Measurements from ENCODE around the gene CATSPER1. TPM values are rescaled to one million over a fixed set of nuclear protein-coding genes. Genes with fewer than 3 reads are reported as not detected.

CATSPER1 gene
- polyA plus RNA-seq, 1 of the 3 experiments (the other 2 are of a cell fraction) = 2.2 TPM

- no peaks in the 10 kb centered on the region for H3K9me2 ChIP-seq
- no peaks in the 10 kb centered on the region for H3K4me1 ChIP-seq (ENCODE audit: control insufficient read depth in 1 of 2, insufficient read depth in 2 of 2, low read depth in 1 of 2, low read length in 1 of 2)
- H3K79me2 ChIP-seq (ENCODE audit: insufficient read depth) = no peaks in the 10 kb centered on the region
- no peaks in the 10 kb centered on the region for H4K20me1 ChIP-seq (ENCODE audit: insufficient read depth)
- ChIA-PET POLR2A (no interaction called here), CTCF (interaction anchor here (1.2 to 20.1 kb wide), 5 partner anchors 10 to 233 kb away, joined by 3 to 261 read pairs (median 4); partner anchors contain the start of genes CCDC85B, CTSW and FIBP)
- peaks cover 10% of the 10 kb centered on the region for H3F3A ChIP-seq (replicated peaks; ENCODE audit: insufficient read depth)
- 97% methylated on average over 25 of the region's 29 CpGs for WGBS (ENCODE audit: low lambda C conversion rate)
- no peak overlapping the region for H3K9ac ChIP-seq
- no peak overlapping the region for H3K4me3 ChIP-seq (ENCODE audit: low read depth in 2 of 2, low read length in 1 of 2)
- H3K4me2 ChIP-seq = no peak overlapping the region
- peaks cover 7 to 45% of the 10 kb centered on the region in 2 experiments for H3K36me3 ChIP-seq (replicated peaks in 1 of 2; ENCODE audit: control insufficient read depth in 1 of 2, insufficient read depth in 2 of 2, low read length in 1 of 2)
- no peak overlapping the region for H2AFZ ChIP-seq (ENCODE audit: low read depth)
- no peaks in the 10 kb centered on the region for H3K9me3 ChIP-seq
- no peak for TF ChIP-seq NFIC (IDR thresholded peaks at IDR 0.05; ENCODE audit: borderline replicate concordance)
- no peak for TF ChIP-seq MEF2A (IDR thresholded peaks at IDR 0.05; ENCODE audit: borderline replicate concordance, low read depth)
- TF ChIP-seq TEAD4 (IDR thresholded peaks at IDR 0.05; ENCODE audit: borderline replicate concordance, insufficient read depth) = no peak
- no peak for TF ChIP-seq MXI1 (IDR thresholded peaks at IDR 0.05; ENCODE audit: low read depth, low read length)
- TF ChIP-seq RAD21 (IDR thresholded peaks at IDR 0.05; ENCODE audit: low read length) = no peak
- no peak for TF ChIP-seq JUND (IDR thresholded peaks at IDR 0.05)
- TF ChIP-seq FOXJ3 (CRISPR knock-in tag; IDR thresholded peaks at IDR 0.05) = no peak
- TF ChIP-seq YY1 (IDR thresholded peaks at IDR 0.05; ENCODE audit: low read depth) = no peak
- no peaks in the 10 kb centered on the region for H3K27me3 ChIP-seq (ENCODE audit: insufficient read depth)
- no peak overlapping the region for H3K27ac ChIP-seq (ENCODE audit: low read depth in 2 of 2, low read length in 1 of 2)
- DNase-seq = peak; percentile 12
These were observed 48.5 kb downstream of the CATSPER1 start for GRCh38 chr11:65977621-65978390.

- POLR2A ChIA-PET = no interaction called here
- Histone ChIP-seq H2AFZ (ENCODE audit: low read depth) (no peak overlapping the region), H3K4me1 (ENCODE audit: control insufficient read depth in 1 of 2, insufficient read depth in 2 of 2, low read depth in 1 of 2, low read length in 1 of 2) (no peaks in the 10 kb centered on the region), H3K4me3 (ENCODE audit: low read depth in 2 of 2, low read length in 1 of 2) (no peak overlapping the region), H3K36me3 (replicated peaks in 1 of 2; ENCODE audit: control insufficient read depth in 1 of 2, insufficient read depth in 2 of 2, low read length in 1 of 2) (peaks cover 14 to 45% of the 10 kb centered on the region in 2 experiments), H3K79me2 (ENCODE audit: insufficient read depth) (no peaks in the 10 kb centered on the region), H3K9ac (no peak overlapping the region), H4K20me1 (ENCODE audit: insufficient read depth) (no peaks in the 10 kb centered on the region), H3K27me3 (ENCODE audit: insufficient read depth) (no peaks in the 10 kb centered on the region), H3K4me2 (no peak overlapping the region), H3F3A (replicated peaks; ENCODE audit: insufficient read depth) (peaks cover 17% of the 10 kb centered on the region), H3K9me3 (no peaks in the 10 kb centered on the region), H3K9me2 (no peaks in the 10 kb centered on the region), H3K27ac (ENCODE audit: low read depth in 2 of 2, low read length in 1 of 2) (no peak overlapping the region)
- WGBS (ENCODE audit: low lambda C conversion rate) = 93% methylated on average over 38 of the region's 43 CpGs
- no peak for TF ChIP-seq FOXJ3 (CRISPR knock-in tag; IDR thresholded peaks at IDR 0.05)
- CTCF ChIA-PET = interaction anchor here (0.7 to 1.6 kb wide), 5 partner anchors 87 to 232 kb away, joined by 3 to 5 read pairs (median 3); partner anchors contain the start of gene FIBP
- peak; percentile 17 for DNase-seq
These were observed 49.8 kb downstream of the CATSPER1 start for GRCh38 chr11:65976216-65977176.

DNA sequence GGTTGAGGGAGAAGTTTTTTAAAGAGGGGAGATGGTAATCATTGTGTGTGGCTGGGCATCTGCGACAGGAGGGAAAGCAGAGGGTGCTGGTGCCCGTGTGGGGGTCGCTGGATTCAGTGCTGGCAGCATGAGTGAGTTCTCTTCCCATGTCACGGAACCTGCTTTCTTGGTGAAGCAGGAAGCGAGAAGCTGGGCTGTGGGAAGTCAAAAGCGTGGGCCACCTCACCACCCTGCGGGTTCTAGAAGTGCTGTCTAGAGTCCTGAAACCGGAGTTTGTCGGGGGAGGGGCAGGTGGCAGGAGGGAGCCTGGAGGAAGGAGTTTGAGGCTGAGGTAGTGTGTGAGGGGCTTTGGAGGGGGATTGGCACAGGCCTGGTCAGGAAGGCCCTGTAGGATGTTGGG lies 50.5 kb downstream of the CATSPER1 start:
- CTCF ChIA-PET = interaction anchor here (0.6 to 1.4 kb wide), 3 partner anchors 91 to 270 kb away, joined by 3 to 5 read pairs (median 3); no protein-coding TSS in a partner anchor
- Histone ChIP-seq H3K79me2 (ENCODE audit: insufficient read depth) (no peaks in the 10 kb centered on the region), H3K9me2 (no peaks in the 10 kb centered on the region), H3K4me1 (ENCODE audit: control insufficient read depth in 1 of 2, insufficient read depth in 2 of 2, low read depth in 1 of 2, low read length in 1 of 2) (no peaks in the 10 kb centered on the region), H4K20me1 (ENCODE audit: insufficient read depth) (no peaks in the 10 kb centered on the region), H3K4me3 (ENCODE audit: low read depth in 2 of 2, low read length in 1 of 2) (no peak overlapping the region), H3K36me3 (replicated peaks in 1 of 2; ENCODE audit: control insufficient read depth in 1 of 2, insufficient read depth in 2 of 2, low read length in 1 of 2) (peaks cover 14 to 45% of the 10 kb centered on the region in 2 experiments), H2AFZ (ENCODE audit: low read depth) (no peak overlapping the region), H3K9ac (no peak overlapping the region), H3K4me2 (no peak overlapping the region), H3F3A (replicated peaks; ENCODE audit: insufficient read depth) (peaks cover 17% of the 10 kb centered on the region), H3K27ac (ENCODE audit: low read depth in 2 of 2, low read length in 1 of 2) (no peak overlapping the region), H3K9me3 (no peaks in the 10 kb centered on the region), H3K27me3 (ENCODE audit: insufficient read depth) (no peaks in the 10 kb centered on the region)
- DNase-seq = peak; percentile 17
- TF ChIP-seq FOXM1 (IDR thresholded peaks at IDR 0.05; ENCODE audit: low read depth) (no peak), RXRA (IDR thresholded peaks at IDR 0.05; ENCODE audit: borderline replicate concordance, low read depth) (no peak)
- WGBS (ENCODE audit: low lambda C conversion rate) = 97% methylated on average over 9 of the region's 9 CpGs
- POLR2A ChIA-PET = no interaction called here

Measured in SK-N-SH (cell line).